Adrenal gland (tissue), 5 donors: ENCODE measurements around the gene AADAC.

Experiments
- CTCF ChIP-seq, 6 experiments: fragments of 450-650 bp in 4 of 6; fragments of 200-600 bp in 2 of 6; sonication (generic) in 1 of 6; IDR thresholded peaks; 1 replicate in 5 of 6; 2 replicates in 1 of 6; pipeline versions ENCODE4 v1.5.1 to v1.8.0; 2016 to 2021; ENCODE audit warnings: antibody characterized with exemption in 6 of 6, mild to moderate bottlenecking in 2 of 6, moderate library complexity in 1 of 6
- POLR2A ChIP-seq, 2 donors: fragments of 450-650 bp; IDR thresholded peaks; one replicate each; pipeline ENCODE4 v1.6.1; 2017; ENCODE audit warnings: antibody characterized with exemption in 2 of 2, mild to moderate bottlenecking in 2 of 2, moderate library complexity in 1 of 2
- donor health status: DM: no; HTN: no; CAD: no.

- TF ChIP-seq CTCF (IDR thresholded peaks at IDR 0.05), result no peak
- TF ChIP-seq POLR2A (IDR thresholded peaks at IDR 0.05), result no peak
These were observed 23.1 kb downstream of the AADAC start for GRCh38 chr3:151837057-151837456.
